OCI-LY3 (cell line): Measurements from ENCODE around the gene FGD2.

Source experiments
- CTCF ChIP-seq: fragments of 200-600, 300-600 bp; sonication (generic); IDR thresholded peaks from 2 replicates; pipeline ENCODE4 v1.5.1; 2014; ENCODE audit warnings: antibody characterized with exemption, low read length, low read depth
- EZH2phosphoT487 ChIP-seq: fragments of 200-600 bp; shearing (Covaris generic); IDR thresholded peaks from 2 replicates; pipeline ENCODE4 v1.6.1; 2018; ENCODE audit warnings: antibody characterized with exemption, mixed run types, low read depth

GRCh38 chr6:37058084-37058586 lies 52.7 kb downstream of the FGD2 start:
- TF ChIP-seq CTCF, result no peak
- TF ChIP-seq EZH2phosphoT487, result no peak
